ENCODE data around the gene AATK. TPM values are rescaled to one million over a fixed set of nuclear protein-coding genes. Genes with fewer than 3 reads are reported as not detected.

AATK gene
- total and polyA plus RNA-seq, 2 experiments from 2014 or later, result 5.7 to 6.3 TPM

DNA sequence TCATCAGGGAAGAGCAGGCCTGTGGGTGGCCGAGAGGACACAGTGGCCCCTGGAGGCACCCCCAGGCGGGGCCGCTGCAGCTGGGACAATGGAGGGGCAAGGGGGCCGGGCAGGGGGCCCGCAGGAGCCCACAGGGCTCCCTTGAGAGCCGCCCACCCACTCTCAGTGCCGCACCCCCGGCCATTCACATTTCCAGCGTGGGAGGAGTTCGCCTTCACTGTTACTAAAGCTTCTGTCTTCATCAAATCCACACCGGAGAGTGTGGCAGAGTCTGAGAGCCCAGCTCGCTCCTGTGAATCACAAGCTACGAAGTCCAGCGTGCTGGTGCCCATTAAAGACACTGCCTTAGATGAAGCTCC lies 21.6 kb downstream of the AATK start:
- Histone ChIP-seq H2AFZ (no peak overlapping the region), H3K79me2 (no peaks in the 10 kb centered on the region), H3K9me2 (replicated peaks; ENCODE audit: insufficient read depth) (no peaks in the 10 kb centered on the region), H4K20me1 (ENCODE audit: insufficient read depth, poor library complexity, severe bottlenecking) (no peaks in the 10 kb centered on the region), H3K4me1 (ENCODE audit: insufficient read depth) (peaks cover 5% of the 10 kb centered on the region), H3K36me3 (replicated peaks; ENCODE audit: insufficient read depth, low read depth) (no peaks in the 10 kb centered on the region), H3K27ac (no peak overlapping the region), H3K27me3 (no peaks in the 10 kb centered on the region), H3K4me3 (no peak overlapping the region), H3K4me2 (no peak overlapping the region), H3K9me3 (ENCODE audit: low read depth) (no peaks in the 10 kb centered on the region)
- TF ChIP-seq, protein P1, sequence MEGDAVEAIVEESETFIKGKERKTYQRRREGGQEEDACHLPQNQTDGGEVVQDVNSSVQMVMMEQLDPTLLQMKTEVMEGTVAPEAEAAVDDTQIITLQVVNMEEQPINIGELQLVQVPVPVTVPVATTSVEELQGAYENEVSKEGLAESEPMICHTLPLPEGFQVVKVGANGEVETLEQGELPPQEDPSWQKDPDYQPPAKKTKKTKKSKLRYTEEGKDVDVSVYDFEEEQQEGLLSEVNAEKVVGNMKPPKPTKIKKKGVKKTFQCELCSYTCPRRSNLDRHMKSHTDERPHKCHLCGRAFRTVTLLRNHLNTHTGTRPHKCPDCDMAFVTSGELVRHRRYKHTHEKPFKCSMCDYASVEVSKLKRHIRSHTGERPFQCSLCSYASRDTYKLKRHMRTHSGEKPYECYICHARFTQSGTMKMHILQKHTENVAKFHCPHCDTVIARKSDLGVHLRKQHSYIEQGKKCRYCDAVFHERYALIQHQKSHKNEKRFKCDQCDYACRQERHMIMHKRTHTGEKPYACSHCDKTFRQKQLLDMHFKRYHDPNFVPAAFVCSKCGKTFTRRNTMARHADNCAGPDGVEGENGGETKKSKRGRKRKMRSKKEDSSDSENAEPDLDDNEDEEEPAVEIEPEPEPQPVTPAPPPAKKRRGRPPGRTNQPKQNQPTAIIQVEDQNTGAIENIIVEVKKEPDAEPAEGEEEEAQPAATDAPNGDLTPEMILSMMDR (IDR thresholded peaks at IDR 0.05; ENCODE audit: poor library complexity), result no peak
- TF ChIP-seq EZH2phosphoT487 (IDR thresholded peaks at IDR 0.05; ENCODE audit: low read depth, severe bottlenecking, unreplicated experiment) (no peak), EZH2 (IDR thresholded peaks at IDR 0.05; ENCODE audit: borderline replicate concordance) (no peak)
- 90% methylated on average over 14 of the region's 14 CpGs for WGBS (ENCODE audit: low lambda C conversion rate, missing lambda C conversion rate)
- no peak for DNase-seq (ENCODE audit: low spot score)

DNA sequence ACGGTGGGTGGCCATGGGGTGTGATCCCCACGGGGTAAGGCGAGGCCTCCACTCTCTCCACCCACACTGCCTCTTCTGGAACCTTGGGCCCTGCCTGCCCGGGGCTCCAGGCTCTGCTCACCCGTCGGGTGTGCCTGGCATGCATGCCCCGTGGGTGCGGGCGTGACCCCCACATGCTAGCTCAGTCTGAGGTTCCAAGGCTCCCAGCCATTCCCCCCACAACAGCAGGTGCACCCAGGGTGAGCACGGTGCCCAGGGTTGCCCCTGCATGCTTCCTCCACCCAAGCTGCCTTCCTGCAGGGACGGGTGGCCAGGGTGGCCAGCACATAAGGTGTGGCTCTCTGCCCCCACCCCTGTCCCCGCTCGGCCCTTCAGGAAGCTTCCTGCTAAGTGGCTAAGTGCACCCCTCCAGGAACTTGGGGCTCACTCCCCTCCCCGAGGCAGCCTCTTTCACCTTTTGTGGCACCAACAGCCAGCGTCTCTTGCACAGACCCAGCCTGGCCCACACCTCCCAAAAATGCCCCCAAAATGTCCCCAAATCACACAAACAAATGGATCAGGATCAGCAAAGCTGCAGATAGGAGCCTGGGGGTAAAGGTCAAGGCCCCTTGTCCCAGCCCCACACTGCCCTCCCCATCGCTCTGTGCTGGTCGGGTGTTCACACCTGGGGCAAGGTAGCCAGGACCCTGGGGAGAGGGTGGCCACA lies 22.2 kb downstream of the AATK start:
- no peak for TF ChIP-seq EZH2phosphoT487 (IDR thresholded peaks at IDR 0.05; ENCODE audit: low read depth, severe bottlenecking, unreplicated experiment)
- no peak for TF ChIP-seq EZH2 (IDR thresholded peaks at IDR 0.05; ENCODE audit: borderline replicate concordance)
- TF ChIP-seq, protein P1 (IDR thresholded peaks at IDR 0.05; ENCODE audit: poor library complexity), result no peak
- WGBS (ENCODE audit: low lambda C conversion rate, missing lambda C conversion rate), result 92% methylated on average over 16 of the region's 17 CpGs
- no peak overlapping the region for H3K4me3 ChIP-seq
- no peaks in the 10 kb centered on the region for H4K20me1 ChIP-seq (ENCODE audit: insufficient read depth, poor library complexity, severe bottlenecking)
- no peak for DNase-seq (ENCODE audit: low spot score)
- H3K79me2 ChIP-seq, result no peaks in the 10 kb centered on the region
- H3K4me2 ChIP-seq, result no peak overlapping the region
- H3K4me1 ChIP-seq (ENCODE audit: insufficient read depth), result peaks cover 5% of the 10 kb centered on the region
- H2AFZ ChIP-seq, result no peak overlapping the region
- no peaks in the 10 kb centered on the region for H3K27me3 ChIP-seq
- no peaks in the 10 kb centered on the region for H3K36me3 ChIP-seq (replicated peaks; ENCODE audit: insufficient read depth, low read depth)
- H3K9me3 ChIP-seq (ENCODE audit: low read depth), result no peaks in the 10 kb centered on the region
- H3K27ac ChIP-seq, result no peak overlapping the region
- no peaks in the 10 kb centered on the region for H3K9me2 ChIP-seq (replicated peaks; ENCODE audit: insufficient read depth)

DNA sequence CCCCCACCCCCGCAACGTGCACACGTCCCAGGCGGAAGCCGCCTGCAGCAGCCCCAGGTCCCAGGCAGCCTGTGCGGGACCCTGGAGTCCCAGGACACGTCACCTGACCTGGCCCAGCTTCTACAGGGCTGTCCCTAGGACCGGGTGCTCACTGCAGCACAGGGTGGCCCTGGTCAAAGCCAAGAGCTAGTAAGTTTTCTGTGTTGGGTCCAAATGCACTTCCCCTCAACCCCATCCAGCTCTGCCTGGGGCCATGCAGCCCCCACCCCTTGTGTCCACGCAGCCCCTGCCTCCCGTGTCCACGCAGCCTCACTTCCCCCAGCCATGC lies 22.9 kb downstream of the AATK start:
- Histone ChIP-seq H4K20me1 (ENCODE audit: insufficient read depth, poor library complexity, severe bottlenecking) (no peaks in the 10 kb centered on the region), H3K4me3 (no peak overlapping the region), H3K9me2 (replicated peaks; ENCODE audit: insufficient read depth) (no peaks in the 10 kb centered on the region), H3K4me1 (ENCODE audit: insufficient read depth) (peaks cover 5% of the 10 kb centered on the region), H3K36me3 (replicated peaks; ENCODE audit: insufficient read depth, low read depth) (no peaks in the 10 kb centered on the region), H3K79me2 (no peaks in the 10 kb centered on the region), H3K9me3 (ENCODE audit: low read depth) (no peaks in the 10 kb centered on the region), H3K27me3 (no peaks in the 10 kb centered on the region), H2AFZ (peak overlapping the region; percentile 2), H3K27ac (no peak overlapping the region), H3K4me2 (no peak overlapping the region)
- TF ChIP-seq, protein P1 (IDR thresholded peaks at IDR 0.05; ENCODE audit: poor library complexity), result no peak
- TF ChIP-seq EZH2phosphoT487 (IDR thresholded peaks at IDR 0.05; ENCODE audit: low read depth, severe bottlenecking, unreplicated experiment), result no peak
- TF ChIP-seq EZH2 (IDR thresholded peaks at IDR 0.05; ENCODE audit: borderline replicate concordance), result no peak
- DNase-seq (ENCODE audit: low spot score), result no peak
- WGBS (ENCODE audit: low lambda C conversion rate, missing lambda C conversion rate), result 77% methylated on average over 5 of the region's 11 CpGs

Data from hepatocyte (in vitro differentiated cells).